ENCODE measurements around the gene GSTM3.
A peak's percentile ranks its signal among the peaks of the same experiment; 100 is the strongest.
"Not testable (repeated sequence)": the region's sequence is repeated elsewhere in the genome, so short reads cannot be mapped to it uniquely, and the experiment has no call there.

Gene GSTM3

DNA sequence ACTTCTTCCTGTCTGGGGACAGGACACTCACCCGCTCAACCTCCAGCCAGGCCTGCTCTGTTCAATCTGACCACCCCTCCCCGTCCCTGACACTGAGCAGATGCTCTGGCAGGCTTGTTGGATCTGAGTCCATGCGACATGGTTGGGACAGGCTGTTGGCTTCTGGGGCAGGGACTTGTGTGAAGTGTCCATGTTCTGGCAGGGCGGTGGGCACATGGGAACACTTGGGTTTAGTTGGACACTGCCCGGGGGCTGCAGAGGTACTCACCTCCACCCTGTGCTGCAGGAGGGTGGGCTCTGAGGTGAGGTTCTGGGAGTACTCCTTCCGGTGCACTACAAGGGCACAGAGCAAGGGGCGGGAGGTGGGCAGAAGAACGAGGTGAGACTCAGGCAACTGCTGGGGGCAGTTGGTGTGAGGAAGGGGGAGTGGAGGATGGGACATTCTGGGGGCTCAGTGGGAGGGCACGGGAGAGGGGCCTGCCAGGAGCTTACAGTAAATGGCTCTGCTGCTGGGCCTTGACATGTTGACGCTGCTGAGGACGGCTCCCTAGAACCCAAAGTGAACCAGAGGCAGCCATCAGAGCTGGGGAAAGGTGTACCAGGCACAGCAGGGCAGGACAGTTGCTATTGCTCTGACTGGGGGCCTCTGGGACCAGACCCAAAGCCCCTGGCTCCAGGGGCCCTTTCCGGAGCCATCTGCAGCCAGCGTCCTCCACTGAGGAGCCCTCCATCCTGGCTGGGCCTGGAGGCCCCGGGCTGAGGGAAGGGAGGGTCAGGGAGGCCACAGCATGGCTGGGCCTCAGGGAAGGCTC is 20.6 kb upstream of the GSTM3 start:
- DNase-seq = no peak

DNA sequence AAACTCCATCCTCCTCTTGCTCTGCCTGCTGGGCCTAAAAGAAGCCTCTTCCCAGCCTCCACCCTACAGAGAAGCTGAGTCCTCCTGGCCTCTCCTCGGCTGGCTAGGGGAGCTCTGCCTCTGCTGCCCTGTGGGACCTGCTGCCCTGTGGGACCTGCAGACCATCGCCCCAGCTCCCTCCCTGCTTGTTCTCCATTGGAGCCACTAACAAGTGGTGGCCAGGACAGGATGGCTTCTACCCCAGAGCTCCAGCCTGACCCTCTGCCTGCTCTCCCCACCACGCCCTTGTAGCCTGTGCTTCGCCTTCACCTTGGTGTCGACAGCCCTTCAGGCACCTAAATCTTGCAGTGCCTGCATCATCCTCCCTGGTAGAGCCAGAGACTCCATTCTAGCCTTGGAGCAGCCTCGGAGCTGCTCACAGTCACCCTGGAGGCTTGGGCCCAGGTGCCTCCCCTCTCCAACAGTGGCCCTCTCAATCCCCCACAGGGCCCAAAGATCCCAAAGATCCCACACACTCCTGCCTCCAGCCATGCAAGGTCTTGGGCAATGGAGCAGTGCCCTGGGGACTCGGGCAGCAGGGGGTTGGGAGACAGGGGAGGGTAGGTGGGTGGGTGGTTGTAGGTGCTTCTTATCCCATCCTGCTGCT is 19.9 kb upstream of the GSTM3 start:
- DNase-seq = no peak

DNA sequence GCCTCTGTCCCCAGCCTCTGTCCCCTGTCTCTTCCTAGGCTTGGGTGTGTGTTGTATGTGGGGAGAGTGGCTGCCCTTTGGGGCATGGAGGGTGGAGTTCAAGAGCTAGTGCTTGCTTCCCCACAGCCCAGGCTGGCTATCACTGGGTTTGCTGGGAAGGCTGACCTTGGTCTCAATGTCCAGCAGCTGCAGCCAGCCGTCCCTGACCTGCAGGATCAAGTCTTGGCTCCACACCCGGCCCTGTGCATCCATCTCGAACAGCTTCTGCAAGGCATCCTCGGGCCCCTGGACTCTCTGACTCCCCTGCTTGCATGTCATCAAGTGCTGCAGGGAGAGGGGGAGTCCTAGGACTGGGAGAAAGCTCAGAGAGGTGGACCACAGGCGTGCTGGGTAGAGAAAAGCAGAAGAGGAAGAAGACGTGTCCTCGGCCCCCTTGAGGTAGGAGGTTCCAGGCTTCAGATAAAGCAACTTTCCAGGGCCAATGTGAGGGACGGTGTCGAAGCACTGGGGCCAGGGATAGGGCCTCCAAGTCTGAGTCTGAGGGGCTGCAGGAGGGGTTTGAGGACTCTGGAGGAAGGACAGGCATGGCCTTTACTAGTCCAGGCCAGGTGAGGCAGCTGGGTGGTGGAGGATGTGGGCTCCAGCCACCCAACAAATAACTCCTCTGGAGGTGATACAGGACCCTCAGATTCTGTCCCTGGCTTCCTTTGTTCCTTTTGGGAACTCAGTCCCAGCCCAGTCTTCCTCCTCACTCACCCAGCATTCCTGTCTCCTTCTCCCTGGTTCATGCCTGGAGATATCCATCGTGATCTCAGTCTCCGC is 18.9 kb upstream of the GSTM3 start:
- no peak for DNase-seq

DNA sequence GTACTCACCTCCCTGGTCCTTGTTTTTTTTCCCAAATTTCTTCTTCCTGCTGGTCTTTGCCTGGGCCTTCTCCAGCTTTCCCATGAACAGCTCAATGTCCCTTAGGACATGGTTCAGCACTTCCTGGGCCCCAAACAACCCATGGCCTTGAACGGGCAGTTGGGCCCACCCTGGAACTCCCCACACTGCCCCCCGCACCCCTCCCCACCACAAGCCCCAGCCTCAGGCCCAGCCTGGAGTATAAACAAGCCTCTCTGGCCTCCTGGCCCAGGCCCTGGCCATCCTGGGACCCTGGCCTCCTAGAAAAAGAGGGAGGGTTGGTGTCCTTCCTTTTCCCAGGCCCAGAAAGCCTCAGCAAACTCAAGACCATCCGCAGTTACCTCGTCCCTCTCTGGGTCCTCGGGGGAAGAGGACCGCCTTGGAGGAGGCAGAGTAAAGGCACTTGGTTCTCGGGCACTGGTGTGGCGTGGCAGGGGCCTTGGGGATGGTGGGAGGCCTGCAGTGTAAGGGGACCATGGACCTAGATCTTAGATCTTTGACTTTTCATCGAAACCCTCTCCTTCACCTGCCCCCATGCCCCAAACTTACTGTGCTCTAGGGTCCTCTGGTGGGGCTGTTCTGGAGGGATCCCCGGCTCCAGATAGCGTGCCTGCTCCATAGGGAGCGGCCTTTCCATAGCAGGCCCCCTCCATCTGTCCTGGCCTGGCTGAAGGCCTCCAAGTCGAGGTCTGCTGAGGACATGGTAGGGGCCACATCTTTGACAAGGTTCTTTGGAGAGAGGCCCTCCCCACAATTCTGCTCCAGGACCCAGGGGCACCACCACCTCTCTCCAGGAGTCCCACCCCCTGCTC is 17.3 kb upstream of the GSTM3 start:
- DNase-seq = no peak

DNA sequence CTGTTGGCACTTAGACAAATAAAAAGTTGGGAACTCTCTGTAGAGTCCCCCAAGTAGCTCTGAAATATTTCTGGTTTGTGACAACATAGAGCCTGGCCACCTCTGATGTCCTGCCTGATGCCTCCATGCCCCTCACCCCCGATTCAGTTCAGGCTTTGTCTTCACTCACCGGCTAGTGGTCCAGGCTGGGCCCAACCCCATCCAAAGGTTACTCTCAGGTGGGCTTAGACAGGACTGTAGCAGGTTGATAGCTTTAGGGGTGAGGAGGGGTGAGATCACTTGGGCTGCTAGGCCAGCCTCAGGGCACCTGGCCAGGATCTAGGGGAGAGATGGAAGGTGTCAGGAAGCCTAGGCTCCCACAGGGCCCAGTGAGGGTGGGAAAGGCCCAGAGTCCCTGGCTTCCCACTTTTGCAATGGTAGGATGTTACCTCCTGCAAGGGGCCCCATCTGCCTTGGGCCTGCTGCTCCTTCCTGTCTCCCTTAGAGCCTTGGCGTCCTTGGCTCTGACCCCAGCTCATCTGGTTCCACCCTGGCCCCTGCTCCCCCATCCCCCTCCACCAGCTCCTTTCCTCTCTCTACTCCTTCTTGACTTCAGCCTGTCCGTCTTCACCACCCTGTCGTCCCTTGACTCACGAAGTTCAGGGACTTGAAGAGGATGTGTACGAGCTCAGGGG is 16.1 kb upstream of the GSTM3 start:
- DNase-seq = no peak

DNA sequence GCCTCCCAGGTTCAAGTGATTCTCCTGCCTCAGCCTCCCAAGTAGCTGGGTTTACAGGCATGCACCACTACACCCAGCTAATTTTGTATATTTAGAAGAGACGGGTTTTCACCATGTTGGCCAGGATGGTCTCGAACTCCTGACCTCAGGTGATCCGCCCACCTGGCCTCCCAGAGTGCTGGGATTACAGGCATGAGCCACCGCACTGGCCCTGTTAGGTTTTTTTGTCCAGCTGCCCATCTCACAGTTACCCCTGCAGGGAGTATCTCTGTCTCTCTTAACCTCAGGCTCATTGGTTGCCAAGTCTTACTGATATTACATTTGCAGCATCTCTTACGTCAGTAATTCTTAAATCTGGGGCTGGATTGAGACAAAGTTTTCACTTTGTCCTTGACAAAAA is 15.5 kb upstream of the GSTM3 start:
- not testable (repeated sequence) for DNase-seq

DNA sequence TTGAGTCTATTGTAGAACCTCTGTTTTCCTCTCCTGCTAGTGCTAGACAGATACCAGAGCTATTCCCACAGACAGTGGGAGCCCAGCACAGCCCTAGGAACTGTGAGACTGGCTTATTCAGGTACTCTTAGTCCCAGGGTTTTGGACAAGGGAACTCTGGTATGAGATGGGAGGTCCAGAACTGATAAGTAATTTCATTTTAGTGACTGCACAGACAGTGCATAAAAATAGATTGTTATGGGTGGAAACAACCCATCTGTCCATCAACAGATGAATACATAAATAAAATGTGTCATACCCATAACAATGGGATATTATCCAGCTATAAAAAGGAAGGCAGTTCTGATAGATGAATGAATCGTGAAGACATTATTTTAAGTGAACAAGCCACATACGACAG is 13.9 kb upstream of the GSTM3 start:
- no peak for DNase-seq

DNA sequence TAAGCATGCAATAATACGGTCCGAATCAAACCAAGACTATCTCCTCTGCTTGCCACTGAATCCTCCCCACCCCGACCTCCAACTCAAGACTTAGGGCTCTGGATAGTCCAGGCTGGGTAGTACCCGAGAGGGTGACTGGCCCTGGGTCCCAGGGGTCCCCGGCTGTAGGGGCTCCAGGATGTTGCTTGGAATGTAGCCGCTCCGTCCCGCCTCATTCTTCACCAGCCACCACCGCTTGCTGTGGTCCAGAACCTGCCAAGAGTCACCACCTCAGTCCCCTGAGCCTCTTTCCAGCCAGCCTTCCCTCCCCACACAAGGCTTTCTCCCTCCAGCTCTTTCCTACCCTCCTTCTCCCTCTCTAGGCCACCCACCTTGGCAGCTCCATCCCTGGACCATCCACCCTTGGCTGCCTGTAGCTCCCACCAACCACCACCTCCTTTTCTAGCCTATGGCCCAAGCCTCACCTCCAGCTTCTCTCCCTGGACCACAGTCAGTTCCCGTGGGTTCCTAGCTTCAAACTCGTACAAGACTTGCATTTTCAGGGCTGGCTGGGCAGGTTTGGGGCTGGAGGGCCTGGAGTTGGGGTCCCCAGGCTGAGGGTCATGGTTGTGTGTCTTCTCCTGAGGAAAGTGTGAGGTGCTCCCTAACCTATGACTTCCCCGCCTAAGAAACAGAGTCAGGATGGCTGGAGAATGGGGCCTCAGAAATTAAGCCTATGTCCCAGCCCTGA is 10.9 kb upstream of the GSTM3 start:
- no peak for DNase-seq

DNA sequence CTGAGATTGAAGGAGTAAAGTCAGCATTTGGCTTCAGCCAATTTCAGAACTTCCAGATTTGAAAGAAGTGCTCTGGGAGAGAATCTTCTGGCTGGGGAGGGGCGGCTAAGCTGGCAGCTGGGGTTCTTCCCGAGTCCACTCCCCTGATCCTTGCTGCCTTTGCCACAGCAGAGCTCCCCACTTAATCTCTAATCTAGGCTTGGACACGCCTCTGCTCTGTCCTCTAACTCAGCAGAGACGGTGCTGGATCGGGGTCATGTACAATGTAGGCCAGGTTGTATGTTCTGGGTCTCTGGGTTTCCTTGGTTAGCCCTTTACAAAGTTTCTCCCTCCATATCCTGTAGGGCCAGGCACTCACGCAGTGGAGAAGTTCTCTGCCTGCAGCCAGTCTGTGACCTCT is 10.1 kb upstream of the GSTM3 start:
- DNase-seq = no peak

DNA sequence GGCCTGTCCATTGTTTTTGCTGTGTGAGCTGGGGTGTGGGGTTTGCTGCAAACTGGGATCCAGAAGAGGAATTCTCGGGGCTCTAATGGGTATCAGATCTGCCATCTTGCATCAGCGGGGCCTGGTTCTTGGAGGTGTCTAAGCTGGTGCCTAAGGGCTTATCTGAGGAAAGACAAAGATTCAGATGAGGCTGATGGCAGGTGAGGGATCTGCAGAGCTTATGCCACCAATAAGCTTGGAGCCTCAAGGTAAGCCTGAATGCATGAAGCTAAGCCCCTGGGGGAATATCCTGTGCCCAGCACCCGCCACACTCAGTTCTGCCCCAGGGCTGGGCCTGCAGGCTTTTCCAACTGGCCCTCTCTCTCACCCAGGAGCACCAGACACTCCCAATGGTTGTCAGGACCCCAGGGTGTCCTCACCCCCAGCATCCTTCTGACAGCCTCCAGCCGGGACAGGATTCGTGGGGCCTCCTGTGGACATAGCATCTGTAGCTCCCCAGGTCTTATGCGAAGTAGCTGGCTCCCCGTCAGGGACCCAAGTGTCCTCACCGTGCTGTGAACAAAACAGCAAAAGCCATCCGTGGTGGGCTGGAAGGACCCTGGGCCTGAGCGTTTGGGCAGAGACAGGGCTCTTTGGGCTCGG is 9.5 kb upstream of the GSTM3 start:
- DNase-seq = no peak

DNA sequence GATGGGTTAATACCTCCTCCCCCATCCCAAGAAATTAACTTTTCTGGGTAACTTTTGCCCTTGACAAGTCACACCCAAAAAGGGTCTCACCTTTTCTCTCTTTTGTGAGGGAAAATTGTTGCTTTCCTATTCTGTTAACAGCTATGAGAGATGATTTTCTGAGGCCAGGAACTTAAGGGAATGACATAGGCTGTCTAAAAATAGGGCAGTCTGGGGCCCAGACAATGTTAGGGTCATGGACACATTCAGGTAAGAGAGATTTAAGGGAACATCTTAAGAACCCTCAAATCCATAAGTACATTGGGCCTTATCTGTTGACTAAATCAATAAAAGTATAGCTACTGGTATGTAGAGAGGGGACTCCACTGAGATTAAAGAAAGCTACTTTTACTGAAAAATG is 8.4 kb upstream of the GSTM3 start:
- no peak for DNase-seq

DNA sequence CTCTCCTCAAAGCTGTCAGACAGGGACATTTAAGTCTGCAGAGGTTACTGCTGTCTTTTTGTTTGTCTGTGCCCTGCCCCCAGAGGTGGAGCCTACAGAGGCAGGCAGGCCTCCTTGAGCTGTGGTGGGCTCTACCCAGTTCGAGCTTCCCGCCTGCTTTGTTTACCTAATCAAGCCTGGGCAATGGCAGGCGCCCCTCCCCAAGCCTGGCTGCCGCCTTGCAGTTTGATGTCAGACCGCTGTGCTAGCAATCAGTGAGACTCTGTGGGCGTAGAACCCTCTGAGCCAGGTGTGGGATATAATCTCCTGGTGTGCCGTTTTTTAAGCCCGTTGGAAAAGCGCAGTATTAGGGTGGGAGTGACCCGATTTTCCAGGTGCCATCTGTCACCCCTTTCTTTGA is 7.5 kb upstream of the GSTM3 start:
- DNase-seq = not testable (repeated sequence)

DNA sequence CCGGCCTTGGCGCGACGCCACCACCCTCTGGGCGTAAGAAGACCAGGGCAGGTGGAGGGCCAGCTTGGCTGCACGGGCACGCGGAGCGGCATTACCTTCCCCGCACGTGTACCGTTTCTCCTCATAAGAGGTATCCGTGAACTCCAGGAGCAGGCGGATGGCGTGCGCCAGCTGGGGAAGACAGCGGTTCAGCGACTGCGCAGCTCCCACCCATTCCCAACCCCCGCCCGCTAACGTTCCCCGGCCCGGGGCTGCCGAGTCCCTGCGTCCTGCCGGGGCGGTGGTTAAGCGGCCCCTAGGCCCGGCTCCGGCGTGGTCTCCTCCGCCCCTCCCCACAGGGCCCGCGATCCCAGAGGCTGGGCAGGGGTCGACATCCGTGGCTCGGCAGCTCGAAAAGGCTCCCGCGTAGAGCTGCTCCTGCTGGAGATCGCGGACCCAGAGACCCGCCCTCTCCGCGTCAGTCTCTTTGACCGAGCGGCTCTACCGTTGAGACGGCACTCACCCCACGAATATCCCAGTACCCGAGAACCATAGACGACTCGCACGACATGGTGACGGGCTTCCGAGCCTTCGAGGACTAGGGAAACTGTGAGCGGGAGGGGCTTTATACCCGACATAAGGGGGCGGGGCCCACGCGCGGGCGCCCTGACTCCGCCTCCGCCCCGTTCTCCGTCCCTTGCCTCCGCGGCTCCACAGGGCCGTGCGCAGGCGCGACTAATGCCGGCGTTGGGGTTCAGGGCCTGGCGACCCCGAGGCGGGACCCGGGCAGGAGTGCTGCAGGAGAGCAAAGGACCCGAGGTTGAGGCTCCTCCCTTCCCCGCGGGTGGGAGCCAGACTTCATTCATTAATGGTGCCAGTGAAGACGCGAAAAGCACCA is 862 bp downstream of the GSTM3 start:
- peak; percentile 62 to 83 (median 71) for DNase-seq

DNA sequence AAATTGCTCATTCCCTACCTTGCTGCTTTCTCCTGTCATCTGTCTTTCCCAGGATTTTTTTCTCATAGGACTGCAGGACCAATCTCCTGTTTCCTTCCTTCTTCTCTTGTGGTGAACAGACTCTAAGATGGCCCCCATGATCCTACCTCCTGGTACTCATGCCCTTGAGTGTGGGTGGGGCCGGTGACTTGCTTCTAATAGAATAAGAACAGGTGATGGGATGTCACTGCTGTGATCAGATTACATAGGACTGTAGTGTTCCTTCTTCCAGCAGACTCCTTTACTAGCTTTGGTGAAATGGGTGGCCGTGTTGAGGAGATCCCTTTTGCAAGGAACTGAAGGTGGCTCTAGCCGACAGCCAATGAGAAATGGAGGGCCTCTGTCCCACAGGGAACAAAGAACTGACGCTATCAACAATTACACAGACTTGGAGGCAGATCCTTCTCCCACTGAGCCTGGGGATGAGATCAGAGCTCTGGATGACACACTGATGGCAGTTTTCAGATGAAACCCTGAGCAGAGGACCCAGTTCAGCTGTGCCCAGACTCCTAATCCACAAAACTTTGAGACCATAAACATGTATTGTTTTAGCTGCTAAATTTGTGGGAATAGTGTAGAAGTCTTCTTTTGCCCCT is 7.5 kb downstream of the GSTM3 start:
- DNase-seq = no peak

DNA sequence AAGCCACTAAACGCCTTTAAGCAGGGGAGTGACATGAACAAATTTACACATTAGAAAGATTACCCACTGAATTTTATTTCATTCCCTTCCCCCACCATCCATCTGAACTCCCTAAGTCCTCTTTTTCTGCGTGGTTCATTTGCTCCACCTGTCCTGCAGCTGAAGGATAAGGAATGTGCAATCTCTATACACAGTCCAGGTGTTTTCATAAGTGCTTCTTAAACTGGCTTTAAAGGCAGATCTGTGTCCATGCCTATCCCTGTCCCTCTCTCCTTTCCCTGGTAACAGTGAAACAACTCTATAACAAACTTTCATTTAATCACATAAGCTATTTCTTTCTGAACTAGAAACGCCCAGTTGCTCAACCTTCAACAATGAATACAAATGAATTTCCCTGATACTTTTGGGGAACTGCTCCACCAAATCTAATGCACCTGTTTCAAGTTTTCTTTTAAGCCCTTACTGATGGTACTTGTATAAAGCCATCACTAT is 8.4 kb downstream of the GSTM3 start:
- no peak for DNase-seq

DNA sequence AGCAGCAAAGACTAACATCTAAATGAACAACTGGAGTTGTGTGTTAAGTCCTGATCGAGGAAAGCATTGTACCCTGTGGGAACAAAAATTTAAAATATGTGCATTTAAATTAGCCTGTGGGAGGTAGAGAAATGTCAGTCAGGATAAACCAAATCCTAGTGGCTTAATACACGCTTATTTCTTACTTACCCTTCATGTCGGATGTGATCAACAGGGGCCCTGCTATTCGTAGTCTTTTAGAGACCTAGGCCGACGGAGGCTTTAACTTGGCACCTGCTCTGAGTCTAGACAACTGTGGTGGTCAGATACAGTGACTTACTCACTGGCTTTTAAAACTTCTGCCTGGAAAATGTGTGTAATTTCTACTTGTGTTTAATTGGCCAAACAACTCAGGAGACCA is 10.2 kb downstream of the GSTM3 start:
- DNase-seq = no peak

DNA sequence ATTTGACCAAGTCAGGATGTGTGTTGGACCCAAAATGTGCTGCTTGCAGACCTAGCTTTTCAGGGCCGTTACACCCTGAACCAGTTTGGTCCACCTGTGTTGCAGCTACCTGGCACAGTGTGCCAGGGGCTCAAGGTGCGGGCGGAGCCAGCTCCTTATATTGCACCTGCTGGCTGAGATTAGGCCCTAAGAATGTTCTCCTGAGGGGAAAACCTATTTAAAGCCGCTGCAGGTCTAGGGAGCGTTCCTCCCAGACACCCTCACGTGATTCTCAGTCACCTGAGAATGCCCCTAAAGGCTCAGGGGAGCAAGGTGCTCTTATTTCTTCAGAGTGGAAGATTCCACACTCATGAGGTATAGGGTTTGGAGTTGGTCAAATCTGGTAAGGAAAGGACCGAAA is 12.0 kb downstream of the GSTM3 start:
- no peak for DNase-seq

DNA sequence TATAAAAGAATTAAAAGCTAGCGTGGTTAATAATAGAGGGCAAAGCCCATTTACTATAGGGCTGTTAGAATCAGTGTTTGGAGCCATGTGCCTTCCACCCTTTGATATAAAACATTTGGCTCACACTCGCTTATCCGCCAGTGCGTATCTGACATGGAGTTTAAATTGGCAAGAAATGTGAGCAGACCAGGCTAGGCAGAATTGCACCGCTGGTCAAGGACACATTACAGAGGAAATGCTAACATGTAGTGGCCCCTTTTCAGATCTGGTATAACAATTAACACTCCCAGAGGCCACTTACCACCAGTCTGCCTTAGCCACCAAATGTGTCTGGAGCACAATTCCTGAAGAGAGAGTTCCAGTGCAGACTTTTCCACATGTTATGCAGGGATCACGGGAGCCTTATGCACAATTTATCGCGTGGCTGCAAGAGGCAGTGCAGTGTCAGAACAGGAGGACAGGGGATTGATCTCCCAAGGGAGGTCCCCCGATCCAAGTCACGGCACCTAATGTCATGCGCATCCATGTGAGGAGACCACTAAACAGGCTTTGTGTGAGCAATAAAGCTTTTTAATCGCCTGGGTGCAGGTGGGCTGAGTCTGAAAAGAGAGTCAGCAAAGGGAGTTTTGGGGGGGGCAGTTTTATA is 14.0 kb downstream of the GSTM3 start:
- DNase-seq = no peak

DNA sequence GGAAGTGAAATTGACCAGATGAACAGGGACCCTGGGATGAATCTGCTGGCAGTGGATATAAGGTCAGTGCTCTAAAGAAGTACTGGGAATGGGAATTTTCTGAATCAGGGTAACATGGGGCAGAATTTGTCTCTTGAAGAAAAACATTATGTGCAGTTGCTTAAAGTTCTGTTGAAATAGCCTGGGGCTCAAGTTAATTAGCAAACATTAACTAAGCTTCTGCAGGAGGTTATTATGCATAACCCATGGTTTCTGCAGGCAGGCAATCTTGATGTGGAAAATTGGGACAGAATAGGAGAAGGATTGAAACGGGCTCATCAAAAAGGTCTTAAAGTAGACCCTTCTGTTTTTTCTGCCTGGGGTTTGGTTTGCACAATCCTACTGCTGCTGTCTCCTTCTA is 14.8 kb downstream of the GSTM3 start:
- no peak for DNase-seq

Measured in T-helper 2 cell (primary cell).